Measurements from ENCODE around the gene BTF3L4.
"Not testable (repeated sequence)": the region's sequence is repeated elsewhere in the genome, so short reads cannot be mapped to it uniquely, and the experiment has no call there.

DNA sequence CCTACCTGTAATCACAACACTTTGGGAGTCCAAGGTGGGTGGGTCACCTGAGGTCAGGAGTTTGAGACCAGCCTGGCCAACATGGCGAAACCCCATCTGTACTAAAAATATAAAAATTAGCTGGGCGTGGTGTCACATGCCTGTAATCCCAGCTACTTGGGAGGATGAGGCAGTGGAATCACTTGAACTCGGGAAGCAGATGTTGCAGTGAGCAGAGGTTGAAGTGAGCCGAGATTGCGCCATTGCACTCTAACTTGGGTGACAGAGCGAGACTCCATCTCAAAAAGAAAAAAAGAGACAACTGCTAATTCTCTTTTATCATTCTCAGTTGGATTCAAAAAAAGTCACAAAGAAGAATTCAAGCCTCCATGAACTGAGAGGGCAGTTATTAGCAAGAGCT, 21.2 kb downstream of the BTF3L4 start:
- TF ChIP-seq, protein P1, sequence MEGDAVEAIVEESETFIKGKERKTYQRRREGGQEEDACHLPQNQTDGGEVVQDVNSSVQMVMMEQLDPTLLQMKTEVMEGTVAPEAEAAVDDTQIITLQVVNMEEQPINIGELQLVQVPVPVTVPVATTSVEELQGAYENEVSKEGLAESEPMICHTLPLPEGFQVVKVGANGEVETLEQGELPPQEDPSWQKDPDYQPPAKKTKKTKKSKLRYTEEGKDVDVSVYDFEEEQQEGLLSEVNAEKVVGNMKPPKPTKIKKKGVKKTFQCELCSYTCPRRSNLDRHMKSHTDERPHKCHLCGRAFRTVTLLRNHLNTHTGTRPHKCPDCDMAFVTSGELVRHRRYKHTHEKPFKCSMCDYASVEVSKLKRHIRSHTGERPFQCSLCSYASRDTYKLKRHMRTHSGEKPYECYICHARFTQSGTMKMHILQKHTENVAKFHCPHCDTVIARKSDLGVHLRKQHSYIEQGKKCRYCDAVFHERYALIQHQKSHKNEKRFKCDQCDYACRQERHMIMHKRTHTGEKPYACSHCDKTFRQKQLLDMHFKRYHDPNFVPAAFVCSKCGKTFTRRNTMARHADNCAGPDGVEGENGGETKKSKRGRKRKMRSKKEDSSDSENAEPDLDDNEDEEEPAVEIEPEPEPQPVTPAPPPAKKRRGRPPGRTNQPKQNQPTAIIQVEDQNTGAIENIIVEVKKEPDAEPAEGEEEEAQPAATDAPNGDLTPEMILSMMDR (IDR thresholded peaks at IDR 0.05): not testable (repeated sequence)
- not testable (repeated sequence) for TF ChIP-seq POLR2A (IDR thresholded peaks at IDR 0.05)

Data from esophagus squamous epithelium (tissue), 4 donors.